Stimulated activated CD8-positive, alpha-beta memory T cell treated with anti-CD3 and anti-CD28 coated beads, Interleukin-4, amount 100 ng/mL, for 4 hours (primary cell): Measurements from ENCODE around the gene SUPT20HL1.
"Not testable (repeated sequence)": the region's sequence is repeated elsewhere in the genome, so short reads cannot be mapped to it uniquely, and the experiment has no call there.

Experiments used
- DNase-seq, 2 donors: peaks; one replicate each; pipeline ENCODE4 v3.0.0-alpha.2; 2020; ENCODE audit warnings: low read depth in 2 of 2, low spot score in 1 of 2

The SUPT20HL1 gene

GRCh38 chrX:24363432-24364181, 3.2 kb downstream of the SUPT20HL1 start:
- not testable (repeated sequence) for DNase-seq

- DNase-seq, result no peak
Measured at GRCh38 chrX:24364326-24364725, 3.9 kb downstream of the SUPT20HL1 start.

- no peak for DNase-seq
Measured at GRCh38 chrX:24364851-24365538, 4.6 kb downstream of the SUPT20HL1 start.

GRCh38 chrX:24366762-24367400, 6.4 kb downstream of the SUPT20HL1 start:
- DNase-seq, result not testable (repeated sequence)

GRCh38 chrX:24369816-24370215, 9.4 kb downstream of the SUPT20HL1 start:
- DNase-seq, result no peak

GRCh38 chrX:24371391-24371972, 11.0 kb downstream of the SUPT20HL1 start:
- DNase-seq, result peak; percentile 13 to 28

- no peak for DNase-seq
Measured at GRCh38 chrX:24372021-24372763, 11.8 kb downstream of the SUPT20HL1 start.

GRCh38 chrX:24375600-24376131, 15.2 kb downstream of the SUPT20HL1 start:
- DNase-seq, result no peak

- DNase-seq, result no peak
Measured at GRCh38 chrX:24376403-24376802, 16.0 kb downstream of the SUPT20HL1 start.

GRCh38 chrX:24377195-24377594, 16.8 kb downstream of the SUPT20HL1 start:
- DNase-seq, result no peak

- no peak for DNase-seq
Measured at GRCh38 chrX:24377911-24378468, 17.6 kb downstream of the SUPT20HL1 start.

- DNase-seq, result no peak
Measured at GRCh38 chrX:24378706-24379105, 18.3 kb downstream of the SUPT20HL1 start.

- DNase-seq, result no peak
Measured at GRCh38 chrX:24380262-24381187, 20.1 kb downstream of the SUPT20HL1 start.

GRCh38 chrX:24382315-24382714, 21.9 kb downstream of the SUPT20HL1 start:
- DNase-seq, result not testable (repeated sequence)

- no peak for DNase-seq
Measured at GRCh38 chrX:24387724-24388123, 27.3 kb downstream of the SUPT20HL1 start.

GRCh38 chrX:24391389-24391788, 30.9 kb downstream of the SUPT20HL1 start:
- no peak for DNase-seq

GRCh38 chrX:24391843-24392242, 31.4 kb downstream of the SUPT20HL1 start:
- DNase-seq, result no peak

- DNase-seq, result no peak
Measured at GRCh38 chrX:24392709-24393108, 32.3 kb downstream of the SUPT20HL1 start.

- DNase-seq, result no peak
Measured at GRCh38 chrX:24395775-24396174, 35.3 kb downstream of the SUPT20HL1 start.
